Peyer's patch (tissue), 4 donors: ENCODE results near the gene CCDC93.

Source experiments
- CTCF ChIP-seq, 6 experiments: fragments of 450-650 bp in 4 of 6; fragments of 200-600 bp in 2 of 6; sonication (generic) in 1 of 6; IDR thresholded peaks; one replicate each; pipeline ENCODE4 v1.5.1; 2017 to 2019; ENCODE audit warnings: antibody characterized with exemption in 6 of 6, mild to moderate bottlenecking in 3 of 6, moderate library complexity in 1 of 6
- POLR2A ChIP-seq, 2 donors: fragments of 450-650 bp; IDR thresholded peaks; one replicate each; pipeline ENCODE4 v1.5.1; 2017; ENCODE audit warnings: antibody characterized with exemption in 2 of 2, mild to moderate bottlenecking in 2 of 2, moderate library complexity in 2 of 2

- no peak for TF ChIP-seq CTCF (IDR thresholded peaks at IDR 0.05)
- TF ChIP-seq POLR2A (IDR thresholded peaks at IDR 0.05), result no peak
Observed at GRCh38 chr2:118029025-118029424, 15.2 kb upstream of the CCDC93 start.
